Fibroblast of peridontal ligament (primary cell): ENCODE results near the gene RNF141.

ENCODE experiments used
- DNase-seq: peaks from one replicate; pipeline ENCODE4 v3.0.0-alpha.2; 2010; ENCODE audit errors: extremely low read depth

Gene RNF141

GRCh38 chr11:10561043-10561818, 20.2 kb upstream of the RNF141 start:
- no peak for DNase-seq

GRCh38 chr11:10558288-10558687, 17.3 kb upstream of the RNF141 start:
- DNase-seq: no peak

- no peak for DNase-seq
Measured at GRCh38 chr11:10556590-10556989, 15.6 kb upstream of the RNF141 start.

GRCh38 chr11:10551845-10552352, 10.9 kb upstream of the RNF141 start:
- no peak for DNase-seq

- no peak for DNase-seq
Measured at GRCh38 chr11:10551290-10551592, 10.3 kb upstream of the RNF141 start.

- DNase-seq: peak; percentile 78
Measured at GRCh38 chr11:10550503-10551289, 9.7 kb upstream of the RNF141 start.

- DNase-seq: no peak
Measured at GRCh38 chr11:10544491-10545465, 3.8 kb upstream of the RNF141 start.

- DNase-seq: no peak
Measured at GRCh38 chr11:10543782-10544181, 2.8 kb upstream of the RNF141 start.

GRCh38 chr11:10542776-10543175, 1.8 kb upstream of the RNF141 start:
- DNase-seq: no peak

- no peak for DNase-seq
Measured at GRCh38 chr11:10541561-10541930, 559 bp upstream of the RNF141 start.

GRCh38 chr11:10540546-10540914, 457 bp downstream of the RNF141 start:
- DNase-seq: peak; percentile 29

GRCh38 chr11:10539339-10539738, 1.6 kb downstream of the RNF141 start:
- no peak for DNase-seq

- DNase-seq: peak; percentile 36
Measured at GRCh38 chr11:10538924-10539323, 2.1 kb downstream of the RNF141 start.

GRCh38 chr11:10537600-10537999, 3.4 kb downstream of the RNF141 start:
- DNase-seq: no peak

GRCh38 chr11:10534316-10534715, 6.7 kb downstream of the RNF141 start:
- DNase-seq: no peak

GRCh38 chr11:10533323-10533722, 7.7 kb downstream of the RNF141 start:
- no peak for DNase-seq

GRCh38 chr11:10532526-10532925, 8.5 kb downstream of the RNF141 start:
- no peak for DNase-seq

- peak; percentile 65 for DNase-seq
Measured at GRCh38 chr11:10529279-10529678, 11.7 kb downstream of the RNF141 start.

GRCh38 chr11:10528121-10528520, 12.9 kb downstream of the RNF141 start:
- peak; percentile 63 for DNase-seq

GRCh38 chr11:10526974-10527918, 13.7 kb downstream of the RNF141 start:
- peak; percentile 68 for DNase-seq

- DNase-seq: no peak
Measured at GRCh38 chr11:10524471-10524870, 16.5 kb downstream of the RNF141 start.
